Measurements from ENCODE around the gene MCF2L. TPM values are rescaled to one million over a fixed set of nuclear protein-coding genes. Genes with fewer than 3 reads are reported as not detected.

The MCF2L gene
- polyA plus RNA-seq, 3 donors = 34.8 to 43.4 (median 35.8) TPM

- DNase-seq = no peak
Observed at GRCh38 chr13:113082198-113083021, 113.4 kb downstream of the MCF2L start.

GRCh38 chr13:113083022-113083373, 114.0 kb downstream of the MCF2L start:
- no peak for DNase-seq

- DNase-seq = no peak
Observed at GRCh38 chr13:113083402-113084061, 114.5 kb downstream of the MCF2L start.

GRCh38 chr13:113084094-113084942, 115.3 kb downstream of the MCF2L start:
- no peak for DNase-seq

GRCh38 chr13:113084943-113085540, 116.0 kb downstream of the MCF2L start:
- no peak for DNase-seq

GRCh38 chr13:113086031-113086750, 117.2 kb downstream of the MCF2L start:
- DNase-seq = no peak

GRCh38 chr13:113086991-113087922, 118.2 kb downstream of the MCF2L start:
- no peak for DNase-seq

GRCh38 chr13:113087923-113088690, 119.1 kb downstream of the MCF2L start:
- DNase-seq = no peak

- DNase-seq = no peak
Observed at GRCh38 chr13:113088691-113089020, 119.6 kb downstream of the MCF2L start.

- DNase-seq = no peak
Observed at GRCh38 chr13:113089693-113090414, 120.8 kb downstream of the MCF2L start.

- DNase-seq = no peak
Observed at GRCh38 chr13:113090415-113090770, 121.4 kb downstream of the MCF2L start.

- no peak for DNase-seq
Observed at GRCh38 chr13:113090806-113091205, 121.8 kb downstream of the MCF2L start.

- DNase-seq = no peak
Observed at GRCh38 chr13:113091211-113091771, 122.3 kb downstream of the MCF2L start.

GRCh38 chr13:113091891-113092775, 123.1 kb downstream of the MCF2L start:
- no peak for DNase-seq

GRCh38 chr13:113092776-113093579, 124.0 kb downstream of the MCF2L start:
- DNase-seq = no peak

GRCh38 chr13:113093580-113094409, 124.8 kb downstream of the MCF2L start:
- no peak for DNase-seq

All from renal pelvis (tissue), 4 donors.